GM13977 (cell line): Measurements from ENCODE around the gene MAP2K1.

Source experiments
- DNase-seq: peaks from one replicate; pipeline ENCODE4 v3.0.0; 2012; ENCODE audit warnings: low spot score
- in situ Hi-C: fragments of 300-500 bp; cut with MboI; formaldehyde crosslinking; loops from one replicate; pipeline ENCODE4 v1.12.0; 2022; ENCODE audit warnings: low sequenced_read_pairs, low pct_unique_long_range_greater_than_20kb, mixed read lengths, inconsistent platforms; ENCODE audit not compliant: unreplicated experiment
- TF ChIP-seq, protein P1 (sequence below): IDR thresholded peaks from 2 replicates; pipeline ENCODE4 v1.5.1; 2012; ENCODE audit warnings: mild to moderate bottlenecking, control low read depth; ENCODE audit not compliant: insufficient read depth; ENCODE audit errors: extremely low read depth, missing control alignments

The MAP2K1 gene

DNA sequence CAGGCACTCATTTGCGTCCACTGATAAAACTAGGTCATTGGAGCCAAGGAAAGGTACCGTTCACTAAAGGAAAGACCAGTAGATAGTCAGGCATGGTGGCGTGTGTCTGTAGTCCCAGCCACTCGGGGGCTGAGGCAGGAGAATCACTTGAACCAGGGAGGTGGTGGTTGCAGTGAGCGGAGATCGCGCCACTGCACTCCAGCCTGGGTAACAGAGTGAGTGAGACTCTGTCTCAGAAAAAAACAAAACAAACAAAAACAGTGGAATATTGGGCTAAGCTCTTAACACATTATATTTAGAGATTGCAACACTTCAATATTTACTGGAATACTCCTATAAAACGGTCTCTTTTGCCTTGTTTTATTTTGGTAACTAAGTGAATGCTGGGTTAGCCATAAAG lies 17.4 kb downstream of the MAP2K1 start:
- DNase-seq = no peak
- TF ChIP-seq, protein P1, sequence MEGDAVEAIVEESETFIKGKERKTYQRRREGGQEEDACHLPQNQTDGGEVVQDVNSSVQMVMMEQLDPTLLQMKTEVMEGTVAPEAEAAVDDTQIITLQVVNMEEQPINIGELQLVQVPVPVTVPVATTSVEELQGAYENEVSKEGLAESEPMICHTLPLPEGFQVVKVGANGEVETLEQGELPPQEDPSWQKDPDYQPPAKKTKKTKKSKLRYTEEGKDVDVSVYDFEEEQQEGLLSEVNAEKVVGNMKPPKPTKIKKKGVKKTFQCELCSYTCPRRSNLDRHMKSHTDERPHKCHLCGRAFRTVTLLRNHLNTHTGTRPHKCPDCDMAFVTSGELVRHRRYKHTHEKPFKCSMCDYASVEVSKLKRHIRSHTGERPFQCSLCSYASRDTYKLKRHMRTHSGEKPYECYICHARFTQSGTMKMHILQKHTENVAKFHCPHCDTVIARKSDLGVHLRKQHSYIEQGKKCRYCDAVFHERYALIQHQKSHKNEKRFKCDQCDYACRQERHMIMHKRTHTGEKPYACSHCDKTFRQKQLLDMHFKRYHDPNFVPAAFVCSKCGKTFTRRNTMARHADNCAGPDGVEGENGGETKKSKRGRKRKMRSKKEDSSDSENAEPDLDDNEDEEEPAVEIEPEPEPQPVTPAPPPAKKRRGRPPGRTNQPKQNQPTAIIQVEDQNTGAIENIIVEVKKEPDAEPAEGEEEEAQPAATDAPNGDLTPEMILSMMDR = no peak
- in situ Hi-C loops = no loop called here

GRCh38 chr15:66404532-66404931 lies 17.8 kb downstream of the MAP2K1 start:
- TF ChIP-seq, protein P1 = no peak
- DNase-seq = no peak
- in situ Hi-C loops = no loop called here

DNA sequence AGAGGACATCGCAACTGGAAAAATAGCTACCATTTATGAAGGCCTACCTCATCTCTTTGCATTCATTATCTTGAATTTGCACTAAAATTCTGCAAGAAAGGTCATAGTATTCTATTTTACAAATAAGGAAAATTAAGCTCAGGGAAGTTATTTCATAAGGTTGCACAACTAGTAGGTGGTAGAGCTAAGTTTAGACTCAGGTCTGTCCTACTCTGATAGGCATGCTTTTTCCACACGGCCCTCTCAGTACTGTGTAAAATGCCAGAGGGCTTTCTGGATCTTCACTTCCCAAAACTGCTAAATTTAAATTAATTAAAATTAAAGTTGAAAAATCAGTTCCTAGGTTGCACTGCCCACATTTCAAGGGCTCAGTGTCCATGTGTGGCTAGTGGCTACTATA lies 18.3 kb downstream of the MAP2K1 start:
- TF ChIP-seq, protein P1 = no peak
- in situ Hi-C loops = no loop called here
- no peak for DNase-seq

DNA sequence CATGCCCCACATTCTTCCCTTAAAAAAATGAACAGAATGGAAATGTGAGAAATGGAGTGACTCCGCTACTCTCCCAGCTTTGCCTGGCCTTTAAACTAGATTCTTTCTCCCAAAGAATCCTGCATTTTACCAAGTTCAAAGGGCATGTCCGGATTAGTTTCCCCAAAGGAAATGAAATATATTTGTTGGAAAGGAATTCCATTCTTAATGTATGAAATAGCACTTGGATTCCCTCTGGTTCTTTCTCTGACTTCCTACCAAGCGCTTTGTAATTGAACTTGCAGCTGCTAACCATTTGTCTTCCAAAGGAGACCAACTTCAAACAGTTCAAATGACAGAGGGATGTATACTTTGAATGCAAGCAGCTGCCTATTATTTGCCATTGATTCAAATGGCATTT lies 18.9 kb downstream of the MAP2K1 start:
- TF ChIP-seq, protein P1 = no peak
- no peak for DNase-seq
- in situ Hi-C loops = no loop called here

DNA sequence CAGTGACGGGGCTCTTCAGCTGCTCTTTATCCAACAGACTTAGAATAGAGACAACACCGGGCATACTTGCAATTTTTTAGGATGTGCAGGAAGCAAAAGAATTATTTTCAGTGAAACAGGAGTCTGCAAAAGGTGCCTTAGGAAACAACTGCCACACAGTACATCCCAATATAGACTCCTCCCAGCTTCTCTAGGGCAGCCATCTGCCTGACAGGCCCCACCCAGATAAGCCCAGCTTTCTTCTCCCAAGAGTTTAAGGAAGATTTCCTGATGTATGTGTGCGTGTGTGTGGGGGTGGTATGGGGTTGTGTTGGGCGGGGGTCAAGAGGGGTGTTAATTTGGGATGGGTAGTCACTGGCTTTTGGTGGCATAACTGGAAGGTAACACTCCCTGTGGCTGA lies 21.5 kb downstream of the MAP2K1 start:
- no peak for DNase-seq
- TF ChIP-seq, protein P1 = no peak
- in situ Hi-C loops = no loop called here

DNA sequence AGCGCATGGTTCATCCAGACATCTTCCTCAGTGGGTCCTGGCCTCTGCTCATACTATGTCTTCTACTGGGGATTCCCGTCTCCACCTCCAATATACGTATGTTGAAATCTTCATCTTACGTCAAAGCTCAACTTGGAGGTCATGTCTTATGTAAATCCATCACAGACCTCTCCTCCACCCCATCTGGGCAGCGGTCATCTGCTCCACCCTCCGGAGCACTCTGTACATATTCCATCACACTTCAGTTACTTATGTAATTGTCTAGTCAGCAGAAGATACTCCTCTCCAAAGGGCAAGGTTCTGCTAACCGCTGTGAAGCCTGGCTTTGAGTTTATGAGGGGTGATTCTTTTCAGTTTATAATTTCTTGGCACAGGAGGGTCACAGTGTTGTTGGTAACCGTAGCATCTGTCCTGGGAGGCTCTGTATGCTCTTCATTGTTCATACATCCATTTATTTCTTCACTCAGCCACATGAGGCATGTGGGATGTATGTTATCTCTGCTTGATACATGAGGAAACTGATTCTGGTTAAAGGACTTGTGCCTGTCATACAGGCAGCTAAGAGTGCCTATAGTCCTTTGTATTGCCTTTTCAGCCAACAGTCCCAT lies 22.1 kb downstream of the MAP2K1 start:
- in situ Hi-C loops = no loop called here
- TF ChIP-seq, protein P1 = no peak
- no peak for DNase-seq

- TF ChIP-seq, protein P1 = no peak
- no peak for DNase-seq
- in situ Hi-C loops = no loop called here
These were observed 22.9 kb downstream of the MAP2K1 start for GRCh38 chr15:66409565-66410108.
